Heart left ventricle (tissue), 13 donors: ENCODE results near the gene COX10.

Experiments
- CTCF ChIP-seq, 12 donors: fragments of 200-600 bp; sonication (generic) in 4 of 12; IDR thresholded peaks; one replicate each; pipeline versions ENCODE4 v1.5.0 to v1.8.0; 2018 to 2022; ENCODE audit warnings: antibody characterized with exemption in 12 of 12, mild to moderate bottlenecking in 5 of 12
- POLR2A ChIP-seq, 2 donors: fragments of 450-650 bp; IDR thresholded peaks; one replicate each; pipeline ENCODE4 v1.6.1; 2017; ENCODE audit warnings: antibody characterized with exemption in 2 of 2, mild to moderate bottlenecking in 2 of 2, moderate library complexity in 2 of 2
- donor health status: ischemic (EF 13 %, LVEDD 7.1; RV severe dilation, severe dysfunction).
- donor health status: DM: no; HTN: yes; CAD: no.
- donor health status: DM: no; HTN: no; CAD: no.
- donor health status: ischemic (EF 25% LVEDD 6.9; RV normal size, moderate dysfunction).
- donor health status: ischemic (EF 25% LVEDD 5.7; RV mildly dilated, moderate dysfunction).
- donor health status: ischemic (EF 35%, LVEDD 5.7; RV mildly dilated, moderate dysfunction).
- donor health status: nonischemic (EF 11% LVEDD 7.7; RV severe dilation, severe dysfunction).
- donor health status: DM: yes; HTN: yes; CAD: no.
- donor health status: PGD.
- donor health status: ischemic (EF 29% LVEDD 5.4; RV normal size, mild dysfunction).
- donor health status: nonischemic (EF 23%, LVEDD 6.1; RV moderate dilation, normal function).

- TF ChIP-seq CTCF (IDR thresholded peaks at IDR 0.05), result no peak
- TF ChIP-seq POLR2A (IDR thresholded peaks at IDR 0.05), result no peak
These were observed 52.6 kb downstream of the COX10 start for GRCh38 chr17:14121952-14122351.
